Kidney (tissue), 14 donors: Measurements from ENCODE around the gene PAQR3. TPM values are rescaled to one million over a fixed set of nuclear protein-coding genes. Genes with fewer than 3 reads are reported as not detected.
A peak's percentile ranks its signal among the peaks of the same experiment; 100 is the strongest.
"Not testable (repeated sequence)": the region's sequence is repeated elsewhere in the genome, so short reads cannot be mapped to it uniquely, and the experiment has no call there.

ENCODE experiments used
- DNase-seq, 5 donors: peaks; one replicate each; pipeline ENCODE4 v3.0.0-alpha.2; 2013 to 2020
- FAIRE-seq: peaks from 2 replicates; lab custom pipeline; 2012; peaks lifted over from hg19 to GRCh38; lab: Jason Lieb, UNC
- H3K27ac ChIP-seq, 2 donors: one replicate each; pipeline ENCODE4 v1.7.0; 2013; ENCODE audit warnings: low read depth in 2 of 2, low read length in 2 of 2, inconsistent platforms in 1 of 2
- H3K27me3 ChIP-seq: one replicate; pipeline ENCODE4 v1.7.1; 2013; ENCODE audit warnings: low read length, inconsistent platforms; ENCODE audit not compliant: control insufficient read depth, insufficient read depth
- H3K36me3 ChIP-seq, 3 donors: one replicate each; pipeline versions ENCODE4 v1.7.0 to v1.7.1; 2013; ENCODE audit warnings: low read length in 3 of 3, control low read depth in 1 of 3, inconsistent platforms in 1 of 3; ENCODE audit not compliant: insufficient read depth in 3 of 3, control insufficient read depth in 2 of 3
- H3K4me1 ChIP-seq, 3 donors: one replicate each; pipeline versions ENCODE4 v1.7.0 to v1.7.1; 2013; ENCODE audit warnings: low read length in 3 of 3, inconsistent platforms in 1 of 3, low read depth in 1 of 3; ENCODE audit not compliant: control insufficient read depth in 2 of 3, insufficient read depth in 2 of 3
- H3K4me3 ChIP-seq, 3 donors: one replicate each; pipeline versions ENCODE4 v1.7.0 to v1.8.1; 2013; ENCODE audit warnings: low read length in 3 of 3, control low read depth in 1 of 3, inconsistent platforms in 1 of 3
- H3K9ac ChIP-seq, 3 donors: one replicate each; pipeline versions ENCODE4 v1.7.0 to v1.7.1; 2013; ENCODE audit warnings: low read length in 3 of 3, control low read depth in 1 of 3, inconsistent platforms in 1 of 3
- H3K9me3 ChIP-seq, 3 donors: one replicate each; pipeline versions ENCODE4 v1.7.0 to v1.7.1; 2013; ENCODE audit warnings: low read length in 3 of 3, control low read depth in 1 of 3, inconsistent platforms in 1 of 3; ENCODE audit not compliant: control insufficient read depth in 2 of 3, insufficient read depth in 1 of 3
- CTCF ChIP-seq: IDR thresholded peaks from 3 replicates; pipeline ENCODE4 v1.5.1; 2012; ENCODE audit warnings: mild to moderate bottlenecking, moderate library complexity, borderline replicate concordance; ENCODE audit not compliant: insufficient read depth; ENCODE audit errors: extremely low read depth
- intact Hi-C: fragments of 100-400 bp; cut with DNase I; formaldehyde crosslinking; loops from one replicate; pipeline ENCODE4 v1.11.1; 2022
- polyA plus RNA-seq: library from polyadenylated mRNA; stranded (reverse); fragments of 350-450 nt; fragmentation: Illumina TruSeq; extraction: RNeasy Lipid Tissue Mini Kit (QIAGEN cat#74804); gene quantifications from one replicate; pipeline ENCODE4 v1.2.3, GENCODE V29; 2014; ENCODE audit warnings: low read depth, low replicate concordance; ENCODE audit not compliant: insufficient read depth
- total RNA-seq: library from RNA; stranded (reverse); fragmentation: NEBNext Ultra II Directional; extraction: Animal tissue kit (Norgen Biotek cat#: 25700); gene quantifications from one replicate; pipeline ENCODE4 v1.2.1, GENCODE V29; 2021
- donor health status: control.
- donor health status: control.
- donor health status: control.
- donor health status: control.
- donor health status: control.
- donor health status: DM: yes; HTN: yes; CAD: no.
- donor health status: Normal renal cell carcinoma (clear cell type).

Gene PAQR3
- total and polyA plus RNA-seq, 2 donors from 2014 or later: 4.9 to 11.4 TPM

DNA sequence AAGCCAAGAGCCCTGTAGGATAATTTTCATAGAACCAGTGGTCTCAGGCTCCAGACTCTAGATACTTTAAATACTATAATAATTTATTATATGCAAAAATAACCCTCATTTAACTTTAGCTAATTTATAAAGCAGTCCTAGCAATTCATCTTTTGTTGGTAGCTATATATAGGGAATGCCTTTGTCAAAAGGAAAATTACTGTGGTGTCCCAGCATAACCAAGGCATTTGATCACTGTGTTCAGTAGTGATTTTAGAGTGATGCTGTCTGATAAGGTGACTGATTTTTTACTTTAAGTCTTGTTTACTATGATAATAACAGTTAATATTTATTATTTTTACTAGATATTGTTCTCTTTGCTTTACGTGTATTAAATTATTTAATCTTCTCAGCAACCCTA is 61.2 kb downstream of the PAQR3 start:
- H3K4me3 ChIP-seq: no peak overlapping the region
- H3K27me3 ChIP-seq: no peaks in the 10 kb centered on the region
- no peaks in the 10 kb centered on the region for H3K9me3 ChIP-seq
- TF ChIP-seq CTCF: no peak
- H3K9ac ChIP-seq: no peak overlapping the region
- peaks cover 0 to 11% (median 5%) of the 10 kb centered on the region in 3 donors for H3K36me3 ChIP-seq
- no peak for FAIRE-seq
- no peak overlapping the region for H3K27ac ChIP-seq
- DNase-seq: no peak
- no peaks in the 10 kb centered on the region for H3K4me1 ChIP-seq
- intact Hi-C loops: no loop called here

GRCh38 chr4:78876568-78877320 is 62.5 kb downstream of the PAQR3 start:
- Histone ChIP-seq H3K4me1 (no peaks in the 10 kb centered on the region), H3K9ac (no peak overlapping the region), H3K4me3 (no peak overlapping the region), H3K36me3 (peaks cover 0 to 20% (median 8%) of the 10 kb centered on the region in 3 donors), H3K9me3 (no peaks in the 10 kb centered on the region), H3K27ac (no peak overlapping the region), H3K27me3 (no peaks in the 10 kb centered on the region)
- DNase-seq (no peak), FAIRE-seq (peak; percentile 94)
- no peak for TF ChIP-seq CTCF
- intact Hi-C loops: no loop called here

DNA sequence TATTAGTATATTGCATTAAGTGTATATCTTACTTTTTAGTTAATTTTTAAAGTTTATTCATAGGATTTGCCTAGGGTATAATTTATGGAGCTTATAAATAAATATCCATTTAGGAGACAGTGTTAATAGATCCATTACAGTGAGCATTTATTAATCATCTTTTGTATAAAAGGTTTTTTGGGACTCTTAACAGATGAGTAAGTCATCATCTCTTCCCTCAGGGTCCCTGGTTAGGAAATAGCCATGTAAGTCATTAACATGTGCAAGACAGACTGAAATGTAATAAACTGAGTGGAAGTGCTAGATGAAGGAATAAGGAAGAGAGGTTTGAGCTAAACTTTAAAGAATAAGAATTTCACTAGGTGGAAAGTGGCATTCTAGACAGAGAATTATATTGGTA is 69.2 kb downstream of the PAQR3 start:
- intact Hi-C loops: no loop called here
- Histone ChIP-seq H3K36me3 (peaks cover 0 to 22% (median 6%) of the 10 kb centered on the region in 3 donors), H3K9me3 (no peaks in the 10 kb centered on the region), H3K9ac (no peak overlapping the region), H3K4me3 (no peak overlapping the region), H3K27me3 (no peaks in the 10 kb centered on the region), H3K4me1 (no peaks in the 10 kb centered on the region), H3K27ac (no peak overlapping the region)
- DNase-seq: no peak
- TF ChIP-seq CTCF: no peak
- no peak for FAIRE-seq

DNA sequence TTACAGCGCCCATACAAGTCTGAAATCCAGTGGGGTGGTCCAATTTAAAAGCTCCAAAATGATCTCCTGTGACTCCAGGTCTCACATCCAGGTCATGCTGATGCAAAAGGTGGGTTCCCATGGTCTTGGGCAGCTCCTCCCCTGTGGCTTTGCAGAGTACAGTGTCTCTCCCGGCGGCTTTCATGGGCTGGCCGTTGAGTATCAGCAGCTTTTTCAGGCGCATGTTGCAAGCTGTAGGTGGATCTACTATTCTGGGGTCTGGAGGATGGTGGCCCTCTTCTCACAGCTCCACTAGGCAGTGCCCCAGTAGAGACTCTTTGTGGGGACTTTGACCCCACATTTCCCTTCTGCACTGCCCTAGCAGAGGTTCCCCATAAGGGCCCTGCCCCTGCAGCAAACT is 70.5 kb downstream of the PAQR3 start:
- peaks cover 0 to 22% (median 3%) of the 10 kb centered on the region in 3 donors for H3K36me3 ChIP-seq
- not testable (repeated sequence) for H3K27me3 ChIP-seq, H3K4me3 ChIP-seq, H3K9me3 ChIP-seq, FAIRE-seq, H3K9ac ChIP-seq, DNase-seq, H3K4me1 ChIP-seq, H3K27ac ChIP-seq
- intact Hi-C loops: loop anchor here (10.0 kb wide), 1 partner anchor 254 kb away; no protein-coding TSS in a partner anchor
